NCI-H146 treated with DMSO at 0.1 percent for 48 hours (cell line): ENCODE measurements around the gene TCOF1.
A peak's percentile ranks its signal among the peaks of the same experiment; 100 is the strongest.
"Not testable (repeated sequence)": the region's sequence is repeated elsewhere in the genome, so short reads cannot be mapped to it uniquely, and the experiment has no call there.

ENCODE experiments used
- DNase-seq: peaks from one replicate; lab custom pipeline; 2025; ENCODE audit not compliant: unreplicated experiment; lab: John Stamatoyannopoulos, UW

The TCOF1 gene

DNA sequence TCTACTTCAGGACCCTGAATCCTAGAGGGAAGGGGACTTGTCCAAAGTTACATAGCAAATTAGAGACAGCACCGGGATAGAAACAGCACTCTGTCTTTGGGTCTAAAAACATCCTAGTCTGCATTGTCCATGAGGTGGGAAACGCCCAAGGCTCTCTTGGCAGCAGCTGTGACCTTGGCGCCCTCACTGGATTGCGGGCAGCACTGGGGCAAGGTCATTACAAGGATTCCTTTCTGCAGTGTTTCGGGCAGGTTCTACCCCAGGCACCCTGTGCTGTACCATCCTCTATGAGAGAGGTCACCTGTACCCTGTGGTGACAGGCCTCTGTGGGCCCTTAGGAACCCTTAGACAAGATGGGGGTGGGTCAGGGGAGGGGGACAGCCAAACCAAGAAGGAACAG lies 46.6 kb downstream of the TCOF1 start:
- DNase-seq = no peak

DNA sequence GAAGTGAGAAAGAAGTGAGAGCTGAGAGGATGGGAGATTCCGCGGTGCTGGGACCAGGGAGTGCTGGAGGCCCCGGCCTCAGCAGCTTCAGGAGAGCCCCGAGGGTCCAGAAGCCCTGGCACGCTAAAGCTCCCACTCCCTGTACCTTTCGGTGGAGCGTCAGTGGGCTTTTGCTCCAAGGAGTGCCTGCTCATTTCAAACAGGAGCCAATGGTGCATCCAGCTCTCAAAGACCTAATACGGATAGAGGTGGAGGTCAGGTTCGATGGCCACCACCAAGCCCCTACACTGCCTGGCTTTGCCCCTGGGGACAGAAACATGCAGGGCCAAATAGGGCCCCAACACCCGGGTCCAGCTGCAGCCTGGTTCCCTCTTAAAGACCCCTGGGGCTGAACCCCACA lies 47.0 kb downstream of the TCOF1 start:
- DNase-seq = no peak

DNA sequence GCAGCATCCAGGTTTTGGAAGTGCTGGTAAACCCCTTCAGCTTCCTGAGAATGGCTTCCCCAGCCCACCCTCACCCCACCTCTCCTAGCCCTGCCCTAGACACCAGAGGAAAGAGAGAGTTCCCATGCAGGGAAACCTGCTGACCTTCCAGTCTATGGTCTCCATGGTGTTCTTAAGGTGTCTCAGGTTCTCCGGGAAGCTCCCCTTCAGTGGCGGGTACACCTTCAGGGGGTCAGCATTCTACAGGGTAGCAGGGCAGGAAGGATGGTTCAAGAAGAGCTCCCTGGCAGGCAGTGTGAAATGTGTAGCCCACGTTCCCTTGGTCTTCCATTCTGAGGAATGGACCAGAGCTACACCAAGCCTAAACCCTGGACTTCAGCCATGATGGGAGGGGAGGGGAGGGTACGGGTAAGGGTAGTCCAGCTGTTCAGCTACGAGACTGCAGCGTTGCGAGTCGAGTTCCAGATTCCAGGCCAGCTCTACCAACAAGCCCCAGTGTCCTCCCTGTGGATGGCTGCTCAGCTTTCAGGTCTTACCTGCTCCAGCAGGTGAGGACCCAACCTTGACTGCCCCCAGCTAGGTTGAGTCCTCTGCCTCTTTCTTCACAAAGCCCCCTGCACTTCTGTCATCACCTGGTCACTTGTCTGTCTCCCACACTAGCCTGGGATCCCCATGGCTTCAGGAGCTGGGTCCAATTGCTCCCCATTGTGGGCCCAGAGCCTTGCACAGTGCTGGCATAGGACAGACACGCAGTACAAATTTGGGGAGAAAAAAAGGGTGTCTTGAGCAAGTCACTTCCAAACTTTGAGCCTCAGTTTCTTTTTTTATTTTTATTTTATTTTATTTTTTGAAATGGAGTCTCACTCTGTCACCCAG lies 47.7 kb downstream of the TCOF1 start:
- DNase-seq = no peak

DNA sequence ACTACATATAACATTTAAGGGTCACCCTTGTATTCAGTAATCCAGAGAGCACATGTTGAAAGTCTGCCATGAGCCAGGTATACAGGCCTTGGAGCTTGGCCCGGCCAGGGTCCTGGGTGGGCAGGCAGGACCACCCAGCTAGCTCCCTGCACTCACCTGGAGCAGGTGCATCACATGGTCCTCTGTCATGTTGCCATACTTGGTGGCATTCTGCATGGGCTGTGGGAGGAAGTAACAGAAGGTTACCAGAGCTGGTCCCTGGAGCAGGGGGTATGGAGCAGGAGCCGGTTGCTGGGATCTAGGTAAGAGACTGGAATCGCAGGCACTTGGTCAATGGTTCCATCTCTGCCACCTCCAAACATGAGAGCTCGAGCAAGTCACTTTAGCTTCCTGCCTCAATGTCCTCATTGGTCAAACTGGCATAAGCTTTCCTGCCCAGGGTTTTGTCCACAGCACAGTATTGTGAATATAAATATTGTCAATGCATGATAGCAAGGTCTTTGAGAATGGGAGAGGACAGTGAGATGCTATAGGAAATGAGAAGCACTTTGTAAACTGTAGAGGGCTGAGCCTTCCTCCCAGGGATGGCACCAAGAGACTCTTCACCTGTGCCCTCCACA lies 48.7 kb downstream of the TCOF1 start:
- DNase-seq = no peak

- DNase-seq = no peak
These were observed 49.2 kb downstream of the TCOF1 start for GRCh38 chr5:150406723-150407095.

DNA sequence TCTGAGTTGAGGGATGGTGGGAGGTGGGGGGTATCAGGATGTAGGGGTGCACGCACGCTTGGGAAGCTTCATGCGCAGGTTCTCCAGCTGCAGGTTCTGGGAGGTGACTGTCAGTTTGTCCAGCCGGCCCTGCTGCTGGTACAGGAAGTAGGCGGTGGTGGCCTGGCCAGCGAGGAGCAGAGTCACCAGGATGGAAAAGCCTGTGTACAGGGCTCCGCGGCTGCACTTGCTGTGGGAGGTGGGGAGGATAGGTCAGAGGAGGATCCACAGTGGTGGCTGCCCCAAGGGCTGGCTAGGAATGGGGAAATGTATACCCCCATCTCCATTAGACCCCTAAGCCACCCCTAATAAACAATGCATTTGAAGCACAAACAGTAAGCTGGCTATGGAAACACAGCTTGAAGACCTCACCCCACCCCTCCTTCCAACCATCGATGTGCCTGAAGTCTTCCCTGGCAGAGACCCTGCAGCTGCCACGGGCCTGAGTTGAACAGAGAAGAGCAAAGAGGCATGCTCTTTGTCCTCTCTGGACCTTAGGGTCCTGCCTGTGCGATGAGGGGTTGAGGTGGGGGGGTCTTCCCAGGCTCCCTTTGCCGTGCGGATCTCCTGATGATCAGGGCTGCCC lies 49.7 kb downstream of the TCOF1 start:
- peak; percentile 11 for DNase-seq

GRCh38 chr5:150408231-150408943 lies 50.9 kb downstream of the TCOF1 start:
- DNase-seq = no peak

DNA sequence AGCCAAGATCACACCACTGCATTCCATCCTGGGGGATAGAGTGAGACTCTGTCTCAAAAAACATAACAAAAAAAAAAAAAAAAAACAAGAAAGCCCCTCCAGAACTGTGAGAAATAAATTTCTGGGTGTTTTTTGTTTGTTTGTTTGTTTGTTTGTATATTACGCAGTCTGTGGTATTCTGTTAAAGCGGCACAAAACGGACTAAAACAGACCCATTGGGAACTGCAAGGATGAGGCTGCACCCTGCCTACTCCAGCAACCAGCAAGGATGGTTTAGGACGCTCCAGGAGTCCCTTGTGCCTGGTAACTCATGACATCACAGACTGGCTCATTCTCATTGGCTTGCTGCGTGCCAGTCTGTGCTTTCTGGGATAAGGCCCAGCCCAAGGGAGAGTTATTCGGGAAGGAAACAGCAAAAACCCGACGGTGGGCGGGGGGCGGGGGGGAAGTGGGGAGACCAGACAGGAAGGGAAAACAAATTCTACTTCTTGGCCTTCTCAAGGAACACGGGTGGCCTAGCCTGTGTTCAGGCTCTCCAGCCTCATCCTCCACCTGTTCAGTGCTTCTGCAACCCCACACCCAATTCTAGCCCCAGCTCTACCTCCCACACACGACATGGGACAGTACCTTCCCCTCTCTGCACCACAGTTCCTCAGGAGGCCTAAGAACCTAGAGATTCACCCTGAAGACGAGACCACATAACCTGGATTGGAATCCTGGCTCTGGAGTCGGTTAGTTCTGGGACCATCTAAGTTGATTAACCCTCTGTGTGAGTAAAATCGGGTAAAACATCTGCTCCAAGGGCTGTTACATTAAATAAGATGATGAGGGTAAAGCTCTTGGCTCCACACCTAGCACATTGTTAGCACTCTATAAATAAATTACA lies 52.4 kb downstream of the TCOF1 start:
- peak; percentile 75 for DNase-seq

DNA sequence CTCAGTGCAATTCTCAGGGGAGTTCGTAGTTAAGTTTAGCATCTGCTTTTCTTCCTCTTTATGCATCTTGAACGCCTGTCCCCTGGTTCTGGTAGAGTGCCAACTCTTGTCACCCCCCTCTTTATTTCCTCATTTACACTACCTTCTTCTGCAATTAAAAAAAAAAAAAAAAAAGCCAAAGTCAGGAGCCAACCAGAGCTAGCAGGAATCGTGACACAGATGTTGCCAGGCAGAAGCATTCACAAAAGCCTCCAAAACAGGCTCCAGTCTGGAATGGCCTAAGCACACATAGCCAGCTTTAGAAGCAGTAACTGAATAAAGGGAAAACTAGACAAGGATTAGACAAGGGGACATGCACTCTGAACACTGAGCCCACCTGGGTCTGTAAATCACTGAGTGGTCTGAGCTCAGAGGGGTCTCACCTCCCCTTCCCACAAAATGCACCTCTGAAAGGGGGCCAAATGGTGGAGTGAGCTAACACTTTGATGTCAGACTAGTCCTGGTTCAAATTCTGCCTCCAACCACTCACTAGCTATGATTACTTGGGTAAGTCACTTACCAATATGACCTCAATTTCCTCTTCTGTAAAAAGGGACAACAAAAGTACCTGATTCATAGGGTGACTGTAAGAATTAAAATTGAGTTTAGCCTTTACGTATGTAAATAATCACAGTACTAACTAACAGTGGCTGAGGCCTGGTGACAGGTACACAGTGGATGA lies 53.2 kb downstream of the TCOF1 start:
- DNase-seq = peak; percentile 39

GRCh38 chr5:150411245-150411979 lies 53.9 kb downstream of the TCOF1 start:
- no peak for DNase-seq

GRCh38 chr5:150412319-150413175 lies 55.0 kb downstream of the TCOF1 start, which contains the start of gene CD74:
TSS of gene CD74 (minus strand) at chr5:150412910. CDS start at chr5:150412749, 161 bp downstream.
- no peak for DNase-seq

DNA sequence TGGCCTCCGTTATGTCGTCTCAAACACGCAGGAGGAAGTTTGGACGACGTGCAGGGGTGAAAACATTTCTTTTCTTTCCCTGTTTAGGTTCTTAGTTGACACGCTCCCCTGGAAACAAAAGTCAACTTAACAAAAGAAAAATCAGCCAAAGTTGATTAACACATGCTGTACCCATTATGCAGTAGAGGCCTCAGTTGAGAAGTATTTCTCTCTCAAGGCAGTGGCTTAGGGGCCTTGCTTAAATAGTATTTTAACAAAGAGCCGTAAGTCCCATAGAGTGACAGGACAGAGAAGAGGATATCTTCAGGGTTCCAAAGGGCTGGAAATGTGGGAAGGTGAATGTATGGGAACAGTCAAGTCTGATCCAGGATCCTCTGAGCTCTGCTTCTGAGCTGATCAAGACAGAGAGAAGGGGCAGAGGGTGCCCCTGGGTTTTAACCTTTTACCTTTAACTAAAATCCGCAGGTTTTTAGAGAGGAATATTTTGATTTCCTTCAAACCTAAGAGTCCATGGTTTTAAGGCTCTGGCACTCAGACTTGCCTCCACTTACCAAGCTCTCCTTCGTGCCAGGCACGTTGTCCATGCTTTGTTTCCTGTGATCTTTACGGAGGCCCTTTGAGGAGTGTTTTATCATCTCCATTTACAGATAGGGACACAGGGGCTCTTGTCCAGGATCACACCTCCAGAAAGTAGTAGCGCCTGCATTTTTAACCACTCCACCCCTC lies 55.8 kb downstream of the TCOF1 start:
- no peak for DNase-seq

DNA sequence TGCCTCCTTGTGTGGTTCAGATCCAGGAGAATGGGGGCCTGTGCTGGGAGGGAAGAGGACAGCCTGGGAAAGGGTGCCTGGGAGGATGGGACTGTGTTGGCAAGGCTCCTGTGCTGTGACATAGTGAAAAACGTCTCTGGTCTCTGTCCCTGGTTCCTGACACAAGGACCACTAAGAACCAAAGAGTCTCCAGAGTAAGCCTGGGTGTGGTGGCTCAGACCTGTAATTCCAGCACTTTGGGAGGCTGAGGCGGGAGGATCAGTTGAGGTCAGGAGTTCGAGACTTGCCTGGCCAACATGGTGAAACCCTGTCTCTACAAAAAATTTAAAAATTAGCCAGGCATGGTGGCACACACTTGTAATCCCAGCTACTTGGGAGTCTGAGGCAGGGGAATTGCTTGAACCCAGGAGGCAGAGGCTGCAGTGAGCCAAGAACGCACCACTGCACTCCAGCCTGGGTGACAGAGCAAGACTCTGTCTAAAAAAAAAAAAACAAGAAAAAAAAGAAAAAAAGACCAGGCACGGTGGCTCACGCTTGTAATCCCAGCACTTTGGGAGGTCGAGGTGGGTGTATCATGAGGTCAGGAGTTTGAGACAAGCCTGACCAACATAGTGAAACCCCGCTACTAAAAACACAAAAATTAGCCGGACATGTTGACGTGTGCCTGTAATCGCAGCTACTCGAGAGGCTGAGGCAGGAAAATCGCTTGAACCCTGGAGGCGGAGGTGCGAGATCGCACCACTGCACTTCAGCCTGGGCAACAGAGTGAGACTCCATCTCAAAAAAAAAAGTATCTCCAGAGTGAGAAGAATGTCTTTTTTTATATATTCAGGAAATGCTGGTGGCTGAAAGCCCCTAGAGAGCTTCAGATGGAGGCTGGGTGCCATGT lies 56.6 kb downstream of the TCOF1 start:
- not testable (repeated sequence) for DNase-seq

DNA sequence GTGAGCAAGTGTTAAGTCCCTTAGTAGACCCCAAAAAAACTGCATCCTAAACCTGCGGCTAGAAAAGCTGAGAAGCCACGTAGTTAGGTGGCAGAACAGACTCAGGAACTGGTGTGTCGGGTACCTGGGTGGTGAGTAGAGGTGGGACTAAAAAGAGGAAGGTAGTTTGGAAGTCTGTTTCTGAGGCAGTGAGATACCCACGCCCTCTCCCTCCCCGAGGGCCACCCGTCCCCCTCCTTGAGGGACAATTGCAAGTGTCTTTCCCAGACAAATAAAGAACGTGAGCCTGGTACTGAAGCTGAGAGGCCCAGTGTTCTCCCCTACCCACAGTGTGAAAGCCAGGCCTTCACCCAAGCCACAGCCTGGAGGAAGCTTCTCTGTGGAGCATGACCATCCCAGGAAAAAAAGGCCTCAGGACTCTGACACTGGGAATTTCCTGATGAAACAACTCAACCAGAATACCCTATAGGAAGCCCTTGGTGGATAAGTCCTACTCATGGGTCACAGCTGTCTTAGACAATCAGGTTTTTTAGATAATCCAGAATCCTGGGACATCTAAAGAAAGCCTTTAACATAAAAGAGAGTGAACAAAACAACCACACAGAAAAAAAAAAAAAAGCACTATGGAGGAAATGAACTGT lies 62.3 kb downstream of the TCOF1 start:
- no peak for DNase-seq

- no peak for DNase-seq
These were observed 64.6 kb downstream of the TCOF1 start for GRCh38 chr5:150422075-150422474.

GRCh38 chr5:150422758-150423157 lies 65.3 kb downstream of the TCOF1 start:
- no peak for DNase-seq
